HG02840 (cell line): ENCODE measurements around the gene ITSN1.
"Not testable (repeated sequence)": the region's sequence is repeated elsewhere in the genome, so short reads cannot be mapped to it uniquely, and the experiment has no call there.

Source experiments
- ATAC-seq: cut with Tn5 transposase; IDR thresholded peaks from one replicate; pipeline ENCODE4 v1.9.1; 2021; ENCODE audit warnings: mild to moderate bottlenecking, moderate library complexity, moderate number of reproducible peaks; ENCODE audit not compliant: unreplicated experiment, low FRiP score

The ITSN1 gene

DNA sequence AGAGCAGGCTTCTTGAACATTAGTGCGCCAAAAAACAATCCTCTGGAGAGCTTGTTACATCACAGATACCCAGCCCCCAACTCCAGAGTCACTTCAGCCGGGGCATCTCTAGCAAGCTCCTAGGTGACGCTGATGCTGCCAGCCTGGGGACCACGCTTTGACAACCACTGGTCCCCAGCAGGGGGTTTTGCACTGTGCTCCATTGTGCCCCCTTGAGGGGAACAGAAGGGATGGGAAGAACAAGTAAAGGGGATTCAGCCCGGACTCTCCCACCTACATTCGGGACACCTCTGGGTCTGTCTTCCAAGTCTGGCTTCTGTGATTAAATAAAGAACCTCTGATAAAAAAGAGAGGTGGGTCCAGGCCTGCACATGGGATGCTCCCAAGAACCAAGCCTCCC lies 212.9 kb downstream of the ITSN1 start:
- no peak for ATAC-seq

DNA sequence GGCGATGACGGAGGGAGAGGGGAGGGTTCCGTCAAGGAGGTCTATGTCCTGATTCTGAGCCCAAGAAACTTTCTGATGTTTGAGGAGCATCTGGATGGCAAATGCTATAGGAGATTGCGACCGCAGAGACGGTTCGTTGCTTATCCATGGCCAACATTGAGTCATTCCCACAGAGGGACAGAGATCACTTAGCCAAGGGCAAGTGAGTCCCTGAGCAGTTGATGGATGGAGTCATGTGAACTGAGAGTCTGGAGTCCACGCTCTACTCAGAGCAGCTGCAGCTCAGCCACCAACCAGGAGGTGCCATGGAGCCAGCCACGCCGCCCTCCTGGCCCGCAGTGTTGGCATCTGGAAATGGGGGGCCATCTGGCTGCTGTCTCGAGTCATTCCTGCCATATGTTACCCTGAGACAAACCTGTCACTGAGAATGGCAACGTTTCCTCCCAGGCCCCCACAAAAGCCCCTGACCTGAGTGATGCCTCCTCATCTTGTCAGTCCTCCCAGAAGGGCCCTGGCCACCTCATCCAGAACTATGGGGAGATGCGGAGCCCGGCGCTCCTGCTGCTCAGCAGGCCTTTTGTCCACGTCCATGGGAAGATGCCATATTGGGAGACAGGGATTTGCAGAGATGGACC lies 214.7 kb downstream of the ITSN1 start:
- ATAC-seq = no peak

DNA sequence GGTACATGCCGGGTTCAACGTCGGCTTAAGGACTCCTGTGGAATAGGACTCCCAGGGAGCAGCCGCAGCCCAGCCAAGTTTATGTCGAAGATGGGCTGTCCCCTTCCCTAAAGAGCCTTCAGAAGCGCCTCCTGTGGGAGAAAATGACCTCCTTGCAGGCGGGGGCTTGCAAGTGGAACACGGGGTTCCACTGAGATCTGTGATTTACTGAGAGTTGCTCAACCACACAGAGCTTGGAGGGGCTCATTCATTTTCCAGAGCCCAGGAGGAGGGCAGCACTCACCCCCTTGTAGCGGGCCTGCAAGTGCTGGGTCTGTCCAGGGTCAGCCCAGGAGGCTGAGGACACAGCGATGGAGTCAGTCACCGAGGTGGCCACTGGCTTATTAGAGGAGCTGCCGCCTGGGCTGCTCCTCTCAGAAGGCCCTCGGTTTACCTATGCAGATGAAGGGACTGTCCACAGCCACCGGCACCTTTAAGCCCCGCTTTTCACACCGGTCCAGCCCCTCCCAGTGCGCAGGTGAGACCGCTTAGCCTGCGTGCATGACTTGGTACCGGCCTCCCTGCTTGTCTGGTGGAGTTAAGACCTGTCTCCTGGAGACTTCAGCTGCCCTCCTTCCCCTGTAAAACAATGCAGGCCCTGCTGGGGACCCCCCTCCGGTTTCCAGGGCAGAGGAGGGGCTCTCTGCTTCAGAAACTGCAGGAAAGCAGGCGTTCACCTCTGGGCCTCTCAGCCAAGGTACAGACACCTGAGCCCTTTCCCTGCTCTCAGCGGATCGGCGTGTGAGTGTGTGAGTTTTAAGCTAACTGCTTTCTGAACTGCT lies 215.8 kb downstream of the ITSN1 start:
- no peak for ATAC-seq

DNA sequence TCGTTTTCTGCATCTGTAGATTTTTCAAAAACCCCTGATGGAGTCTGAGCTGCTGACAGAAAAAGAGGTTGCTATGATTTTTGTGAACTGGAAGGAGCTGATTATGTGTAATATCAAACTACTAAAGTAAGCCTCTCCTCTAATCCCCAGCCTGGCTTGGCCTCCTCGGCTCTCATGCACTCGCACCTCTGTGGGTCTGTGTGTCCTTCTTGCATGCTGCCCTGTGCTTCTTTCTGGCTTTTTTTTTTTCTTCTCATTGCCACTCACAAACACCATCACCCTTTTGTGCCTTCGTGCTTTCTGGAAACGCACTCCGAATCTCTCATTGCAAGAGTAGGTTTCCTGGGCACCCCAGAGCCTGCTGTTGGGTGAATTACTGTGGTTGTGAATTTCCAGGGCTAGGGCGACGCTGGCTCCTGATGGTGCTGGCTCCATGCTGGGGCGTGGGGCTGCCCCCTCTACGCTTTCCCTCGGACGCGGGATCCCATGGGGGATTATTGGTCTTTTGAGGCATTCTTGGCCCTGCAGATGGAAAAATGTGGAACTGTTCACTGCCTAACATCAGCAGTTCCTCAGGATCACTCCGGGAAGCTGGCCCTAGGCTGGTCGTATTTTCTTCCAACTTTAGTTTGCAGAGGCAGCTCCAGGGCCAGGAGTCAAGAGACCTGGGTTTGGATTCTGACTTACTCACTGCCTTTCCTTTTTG lies 216.5 kb downstream of the ITSN1 start:
- ATAC-seq = no peak

DNA sequence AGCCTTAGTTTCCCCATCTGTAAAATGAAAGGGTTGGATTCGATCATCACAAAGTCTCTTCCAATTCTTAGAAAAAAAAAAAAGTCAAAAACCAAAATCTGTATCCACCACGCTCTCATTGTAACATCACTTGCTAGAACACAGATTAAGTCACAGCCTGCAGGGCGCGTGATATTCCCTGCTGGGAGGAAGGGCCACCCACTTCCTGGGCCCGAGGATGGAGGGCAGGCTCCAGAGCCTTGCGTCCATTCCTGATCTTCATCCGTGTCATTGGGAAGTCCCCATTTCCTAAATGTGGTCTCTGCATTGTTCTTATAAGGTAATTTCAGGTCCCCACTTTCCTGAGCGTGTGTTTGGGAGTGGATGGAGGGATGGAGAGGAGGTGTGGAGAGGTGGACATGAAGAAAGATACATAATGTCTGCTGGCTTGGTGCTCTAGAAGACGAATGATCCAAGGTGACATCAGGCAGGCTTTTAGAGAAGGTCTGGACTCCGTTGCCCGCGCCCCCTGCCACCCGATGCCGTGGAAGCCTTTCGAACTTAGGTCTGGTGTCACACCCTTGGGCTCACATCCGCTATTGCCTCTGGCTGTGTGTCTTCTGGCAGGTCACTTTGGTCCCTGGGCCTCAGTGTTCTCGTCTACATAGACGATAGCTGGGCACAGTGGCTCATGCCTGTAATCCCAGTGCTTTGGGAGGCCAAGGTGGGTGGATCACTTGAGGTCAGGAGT lies 217.2 kb downstream of the ITSN1 start:
- ATAC-seq = no peak

DNA sequence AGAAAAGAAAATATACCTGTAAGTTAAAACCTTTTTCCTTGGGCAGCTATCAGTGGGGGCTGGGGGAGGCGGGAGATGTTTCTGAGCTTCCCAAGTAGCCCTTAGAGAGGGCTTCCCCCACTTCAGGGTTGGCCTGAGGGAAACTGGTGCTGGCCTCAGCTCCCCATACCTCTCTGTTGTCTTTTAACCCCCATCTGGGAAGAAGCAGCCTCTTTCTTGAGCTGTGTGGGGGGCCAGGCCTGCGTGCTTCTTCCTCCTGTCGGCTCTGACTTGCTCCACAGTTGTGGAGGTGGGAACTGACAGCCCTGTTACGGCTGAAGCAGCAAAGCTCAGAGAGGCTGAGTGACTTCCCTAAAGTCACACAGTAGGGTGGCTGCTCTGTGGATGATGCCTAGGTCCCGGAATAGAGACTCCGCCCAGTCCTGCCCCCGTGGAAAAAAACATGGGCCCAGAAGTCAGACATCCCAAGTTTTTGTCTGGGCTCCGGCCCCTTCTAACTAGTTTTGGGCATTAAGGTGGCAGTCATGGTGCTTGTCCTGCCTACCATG lies 218.1 kb downstream of the ITSN1 start:
- ATAC-seq = no peak

DNA sequence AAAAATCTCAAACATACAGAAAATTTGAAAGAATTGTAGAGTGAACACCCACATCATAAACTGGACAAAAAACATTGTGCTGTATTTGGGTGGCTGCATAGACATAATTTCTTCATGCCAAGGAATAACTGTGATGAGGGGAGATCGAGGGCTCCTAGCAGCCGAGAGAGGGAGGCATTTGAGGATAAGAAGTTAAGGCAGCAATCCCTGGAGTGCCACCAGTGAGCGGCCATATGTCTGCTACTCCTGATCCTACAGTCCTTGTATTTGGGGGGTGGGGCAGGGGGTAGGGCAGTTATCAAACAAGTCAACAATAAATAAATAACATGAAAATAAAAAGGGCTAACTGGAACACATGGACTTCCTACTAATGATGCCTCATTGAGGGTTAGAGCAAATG lies 218.8 kb downstream of the ITSN1 start:
- ATAC-seq = no peak

DNA sequence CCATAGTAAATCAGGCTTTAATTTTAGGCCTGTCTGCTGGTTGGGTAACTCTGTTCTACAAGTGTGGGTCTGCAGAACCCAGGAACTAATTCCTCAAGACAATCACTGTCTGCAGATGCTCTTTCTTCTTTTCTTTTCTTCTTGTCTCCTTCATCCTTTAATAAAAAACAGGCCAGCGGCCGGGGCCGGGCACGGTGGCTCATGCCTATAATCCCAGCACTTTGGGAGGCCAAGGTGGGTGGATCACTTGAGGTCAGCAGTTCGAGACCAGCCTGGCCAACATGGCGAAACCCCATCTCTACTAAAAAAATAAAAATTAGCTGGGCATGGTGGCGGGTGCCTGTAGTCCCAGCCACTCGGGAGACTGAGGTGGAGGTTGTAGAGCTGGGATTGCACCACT lies 220.9 kb downstream of the ITSN1 start:
- ATAC-seq = not testable (repeated sequence)

DNA sequence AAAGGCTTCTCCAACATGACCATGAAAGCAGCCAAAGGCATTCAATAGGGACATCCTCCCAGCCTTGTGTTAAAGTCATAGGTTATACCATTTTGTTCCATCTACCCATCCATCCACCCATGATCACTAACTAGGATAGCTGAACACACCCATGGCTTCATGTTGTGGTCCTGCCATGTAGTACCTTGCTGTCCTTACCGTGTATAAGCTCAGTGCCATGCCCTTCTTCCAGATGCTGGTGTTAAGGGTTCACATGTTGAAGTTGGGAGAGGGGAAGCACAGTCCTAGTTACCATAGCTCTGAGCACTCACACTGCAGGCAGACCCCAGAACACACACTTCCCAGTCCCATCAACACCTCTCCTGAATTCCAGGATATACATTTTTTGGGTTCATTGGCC lies 221.8 kb downstream of the ITSN1 start:
- no peak for ATAC-seq

DNA sequence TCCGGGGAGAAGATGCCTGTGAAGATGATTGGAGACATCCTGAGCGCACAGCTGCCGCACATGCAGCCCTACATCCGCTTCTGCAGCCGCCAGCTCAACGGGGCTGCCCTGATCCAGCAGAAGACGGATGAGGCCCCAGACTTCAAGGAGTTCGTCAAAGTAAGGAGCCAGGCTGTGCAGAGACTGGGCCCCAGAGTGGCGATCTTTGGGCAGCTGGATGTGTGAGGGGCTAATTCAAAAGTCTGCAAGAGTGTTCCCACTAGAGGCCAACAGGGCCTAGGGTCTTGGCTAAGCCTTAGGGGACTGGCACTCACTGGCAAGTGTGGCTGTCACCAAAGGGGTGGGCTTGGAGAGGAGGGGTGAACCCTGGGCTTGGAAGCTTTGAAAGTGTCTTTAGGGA lies 222.9 kb downstream of the ITSN1 start:
- ATAC-seq = no peak

DNA sequence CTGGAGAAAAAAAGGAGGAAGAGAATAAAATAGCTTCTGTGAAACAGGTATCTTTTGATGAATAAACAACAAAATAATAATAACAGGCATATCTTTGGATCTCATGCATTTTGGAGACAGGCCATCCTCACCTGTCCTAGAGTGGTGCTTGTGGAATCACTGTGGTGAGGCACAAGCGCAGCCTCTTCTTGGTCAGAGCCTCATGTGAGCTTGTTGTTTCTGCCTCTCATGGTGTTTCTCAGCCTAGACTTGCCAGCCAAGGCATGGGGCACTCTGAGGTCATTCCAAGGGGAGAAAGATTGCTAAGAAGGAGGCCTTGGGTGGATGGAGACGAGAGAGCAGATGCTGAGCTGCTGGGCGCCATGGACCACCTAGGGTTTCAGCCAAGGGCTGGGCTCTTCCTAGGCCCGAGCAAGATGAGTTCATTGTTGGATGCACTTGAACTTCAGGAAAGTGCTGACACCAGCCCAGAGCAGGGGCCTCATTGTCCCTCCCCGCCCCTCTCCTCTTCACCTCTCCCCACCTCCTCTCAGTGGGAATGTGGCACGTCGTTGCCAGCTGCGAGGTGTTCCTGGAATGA lies 223.8 kb downstream of the ITSN1 start:
- no peak for ATAC-seq

DNA sequence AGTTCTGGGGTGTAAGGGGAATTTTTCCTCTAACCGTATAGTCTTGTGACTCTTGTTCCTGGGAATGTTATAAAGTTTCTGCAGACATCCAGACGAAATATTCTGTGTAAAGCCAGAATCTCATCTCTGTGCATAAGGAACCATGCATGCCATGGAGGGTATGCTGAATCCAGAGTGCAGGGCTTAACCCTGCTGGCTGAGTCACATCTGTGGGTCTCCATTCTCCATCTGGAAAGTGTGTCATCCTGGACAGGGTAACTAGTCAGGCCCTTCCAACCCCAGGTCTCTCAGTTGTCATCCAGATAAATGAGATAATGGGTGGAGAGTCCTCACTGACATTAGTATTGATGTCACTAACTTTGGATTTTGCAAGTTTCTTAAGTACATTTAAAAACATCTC lies 224.5 kb downstream of the ITSN1 start:
- ATAC-seq = no peak

DNA sequence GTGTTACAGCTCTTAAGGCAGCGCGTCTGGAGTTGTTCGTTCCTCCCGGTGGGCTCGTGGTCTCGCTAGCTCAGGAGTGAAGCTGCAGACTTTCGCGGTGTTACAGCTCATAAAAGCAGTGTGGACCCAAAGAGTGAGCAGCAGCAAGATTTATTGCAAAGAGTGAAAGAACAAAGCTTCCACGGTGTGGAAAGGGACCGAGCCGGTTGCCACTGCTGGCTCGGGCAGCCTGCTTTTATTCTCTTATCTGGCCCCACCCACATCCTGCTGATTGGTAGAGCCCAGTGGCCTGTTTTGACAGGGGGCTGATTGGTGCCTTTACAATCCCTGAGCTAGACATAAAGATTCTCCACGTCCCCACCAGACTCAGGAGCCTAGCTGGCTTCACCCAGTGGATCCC lies 225.6 kb downstream of the ITSN1 start:
- ATAC-seq = not testable (repeated sequence)

DNA sequence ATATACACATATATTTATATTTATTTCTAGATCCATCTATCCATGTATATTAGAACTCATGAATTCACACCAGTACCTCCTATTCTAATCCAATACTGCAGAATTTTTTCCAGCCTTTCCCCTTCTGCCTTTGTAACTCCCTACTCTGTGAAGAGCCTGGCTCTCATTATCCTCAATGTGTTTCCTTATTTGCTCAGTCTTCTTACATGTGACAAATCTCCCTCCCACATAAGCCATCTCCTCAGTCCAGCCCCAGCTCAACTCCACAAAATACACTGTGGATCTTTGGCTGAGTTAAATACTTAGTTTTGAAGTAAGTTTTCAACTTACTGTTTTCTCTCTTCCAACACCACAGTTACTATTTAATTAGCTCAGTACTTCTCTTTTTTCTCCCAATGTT lies 227.6 kb downstream of the ITSN1 start:
- no peak for ATAC-seq

DNA sequence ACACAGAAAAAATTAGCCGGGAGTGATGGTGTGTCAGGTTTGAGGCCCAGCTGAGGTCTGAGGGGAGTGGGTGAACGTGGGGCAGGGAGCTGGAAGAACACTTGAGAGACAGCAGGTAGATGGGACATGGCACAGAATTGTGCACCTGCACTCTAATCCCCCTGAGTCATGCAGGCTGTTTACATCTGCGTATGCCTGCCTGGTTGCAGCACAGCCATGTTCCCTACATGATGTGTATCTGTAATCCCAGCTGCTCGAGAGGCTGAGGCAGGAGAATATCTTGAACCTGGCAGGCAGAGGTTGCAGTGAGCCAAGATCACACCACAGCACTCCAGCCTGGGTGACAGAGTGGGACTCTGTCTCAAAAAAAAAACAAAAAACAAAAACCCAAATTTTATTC lies 228.5 kb downstream of the ITSN1 start:
- ATAC-seq = no peak

DNA sequence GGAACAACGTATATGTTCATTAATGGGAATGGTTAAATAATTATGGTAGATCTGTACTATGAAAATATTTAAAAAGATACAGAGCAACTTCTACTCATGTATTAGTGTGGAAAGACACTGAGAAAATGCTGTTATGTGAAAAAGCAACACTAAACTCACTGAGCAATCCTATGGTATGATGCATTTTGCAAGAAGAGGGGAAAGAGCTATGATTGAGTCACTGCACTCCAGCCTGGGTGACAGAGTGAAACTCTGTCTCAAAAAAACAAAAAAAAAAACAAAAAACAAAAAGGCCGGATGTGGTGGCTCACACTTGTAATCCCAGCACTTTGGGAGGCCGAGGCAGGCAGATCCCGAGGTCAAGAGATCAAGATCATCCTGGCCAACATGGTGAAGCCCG lies 228.9 kb downstream of the ITSN1 start:
- no peak for ATAC-seq

DNA sequence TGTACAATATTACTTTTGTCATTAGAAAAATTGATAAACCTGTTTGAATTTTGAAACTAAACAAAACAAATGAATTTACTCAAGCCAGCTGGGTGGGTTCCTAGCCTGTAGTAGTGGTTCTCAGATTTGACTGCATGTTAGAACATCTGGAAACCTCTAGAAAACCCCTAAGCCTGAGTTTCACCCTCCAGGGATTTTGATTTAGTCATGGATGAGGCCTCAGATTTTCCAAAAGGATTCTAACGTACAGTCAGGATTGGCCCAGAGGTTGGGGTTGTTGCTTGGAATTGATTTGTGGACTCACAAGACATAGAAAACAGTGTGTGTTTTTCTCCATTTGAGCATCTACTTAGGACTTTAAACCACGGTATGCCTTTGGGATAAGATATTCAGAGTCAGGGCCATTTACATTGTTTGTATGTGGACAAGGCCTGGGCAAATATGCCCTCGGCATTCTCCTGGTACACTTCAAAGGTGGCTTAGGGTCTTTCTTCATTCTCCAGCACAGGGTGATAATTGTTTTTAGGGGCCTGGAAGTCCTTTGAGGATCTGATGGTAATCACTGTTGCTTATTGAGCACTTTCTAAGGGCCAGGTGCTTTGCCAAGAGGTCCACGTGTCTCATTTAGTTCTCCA lies 230.7 kb downstream of the ITSN1 start:
- ATAC-seq = no peak

DNA sequence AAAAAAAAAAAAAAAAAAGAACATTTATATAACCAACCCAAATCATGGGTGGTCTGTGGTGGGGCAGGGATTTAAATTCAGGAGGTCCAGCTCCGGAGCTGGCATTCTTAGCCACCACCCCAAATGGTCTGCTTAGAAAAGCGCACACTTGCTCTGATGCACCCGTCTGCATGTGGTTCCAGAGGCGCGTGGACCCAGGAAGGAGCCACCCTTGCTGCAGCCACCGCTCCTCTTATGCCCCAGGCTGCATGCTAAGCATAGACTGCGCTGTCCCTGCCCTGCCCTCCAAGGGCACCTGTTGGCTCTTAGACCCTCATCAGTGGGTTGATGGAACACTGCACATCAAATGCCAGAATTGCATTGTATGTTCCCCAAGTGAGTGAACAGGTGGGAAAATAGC lies 231.9 kb downstream of the ITSN1 start:
- ATAC-seq = no peak

DNA sequence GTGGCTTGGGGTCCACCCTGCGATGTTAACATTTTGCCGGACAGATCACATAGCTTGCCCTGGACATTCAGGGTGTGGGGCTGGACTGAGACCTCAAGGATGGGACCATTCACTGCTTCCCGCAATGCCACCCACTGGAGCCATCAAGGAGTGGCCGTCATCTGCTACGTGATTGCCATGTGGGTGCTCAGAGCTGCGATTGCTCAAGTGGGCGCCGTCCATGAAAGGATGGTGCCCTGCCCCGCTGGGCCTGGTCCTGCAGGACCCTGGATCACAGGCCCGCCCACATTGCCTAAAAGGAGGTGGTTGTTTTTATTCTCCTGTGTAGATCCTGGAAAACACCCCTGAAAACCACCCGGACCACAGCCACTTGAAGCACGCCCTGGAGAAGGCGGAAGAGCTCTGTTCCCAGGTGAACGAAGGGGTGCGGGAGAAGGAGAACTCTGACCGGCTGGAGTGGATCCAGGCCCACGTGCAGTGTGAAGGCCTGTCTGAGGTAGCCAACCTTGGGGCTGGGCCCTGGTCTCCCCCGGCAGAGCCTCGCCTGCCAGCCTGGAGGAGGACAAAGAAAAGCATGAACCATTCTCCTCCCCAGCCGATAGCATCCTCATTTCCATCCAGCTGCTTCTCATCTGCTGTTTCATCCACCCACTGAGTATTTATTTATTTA lies 232.9 kb downstream of the ITSN1 start:
- no peak for ATAC-seq
